ENCODE data around the gene OR2T12.
"Not testable (repeated sequence)": the region's sequence is repeated elsewhere in the genome, so short reads cannot be mapped to it uniquely, and the experiment has no call there.

Gene OR2T12

GRCh38 chr1:248303324-248303723 lies at the start of gene OR2T12:
OR2T12 (minus strand) TSS chr1:248303424; CDS start chr1:248295578, 7,846 bp downstream.
- DNase-seq (ENCODE audit: low read depth): no peak

GRCh38 chr1:248348475-248348874 lies 45.3 kb upstream of the OR2T12 start, which contains the start of gene OR14C36:
OR14C36 (plus strand) TSS chr1:248348775; CDS start chr1:248348775, 0 bp downstream.
- DNase-seq (ENCODE audit: low read depth): no peak

- DNase-seq (ENCODE audit: low read depth): no peak
Observed at GRCh38 chr1:248343451-248343850, 40.2 kb upstream of the OR2T12 start.

- DNase-seq (ENCODE audit: low read depth): no peak
Observed at GRCh38 chr1:248324468-248324867, 21.2 kb upstream of the OR2T12 start, which contains the start of gene OR2M7. OR2M7 (minus strand) TSS chr1:248324568; CDS start chr1:248324568, 0 bp downstream.

GRCh38 chr1:248316796-248317195 lies 13.6 kb upstream of the OR2T12 start:
- no peak for DNase-seq (ENCODE audit: low read depth)

GRCh38 chr1:248306740-248307139 lies 3.5 kb upstream of the OR2T12 start:
- not testable (repeated sequence) for DNase-seq (ENCODE audit: low read depth)

GRCh38 chr1:248306103-248306502 lies 2.9 kb upstream of the OR2T12 start:
- no peak for DNase-seq (ENCODE audit: low read depth)

- not testable (repeated sequence) for DNase-seq (ENCODE audit: low read depth)
Observed at GRCh38 chr1:248305672-248306071, 2.4 kb upstream of the OR2T12 start.

- no peak for DNase-seq (ENCODE audit: low read depth)
Observed at GRCh38 chr1:248288391-248288790, 14.8 kb downstream of the OR2T12 start.

- DNase-seq (ENCODE audit: low read depth): no peak
Observed at GRCh38 chr1:248277876-248278275, 25.3 kb downstream of the OR2T12 start, which contains the start of gene OR2T33. OR2T33 (minus strand) TSS chr1:248277976; CDS start chr1:248273814, 4,162 bp downstream.

- not testable (repeated sequence) for DNase-seq (ENCODE audit: low read depth)
Observed at GRCh38 chr1:248273225-248273624, 30.0 kb downstream of the OR2T12 start.

GRCh38 chr1:248268178-248268577 lies 35.0 kb downstream of the OR2T12 start:
- no peak for DNase-seq (ENCODE audit: low read depth)

GRCh38 chr1:248259309-248259708 lies 43.9 kb downstream of the OR2T12 start:
- not testable (repeated sequence) for DNase-seq (ENCODE audit: low read depth)

- DNase-seq (ENCODE audit: low read depth): no peak
Observed at GRCh38 chr1:248243204-248243603, 60.0 kb downstream of the OR2T12 start.
